Measurements from ENCODE around the gene UBXN10. TPM values are rescaled to one million over a fixed set of nuclear protein-coding genes. Genes with fewer than 3 reads are reported as not detected.

UBXN10 gene
- total and polyA plus RNA-seq, 7 donors: 0.04 to 0.48 (median 0.17) TPM

DNA sequence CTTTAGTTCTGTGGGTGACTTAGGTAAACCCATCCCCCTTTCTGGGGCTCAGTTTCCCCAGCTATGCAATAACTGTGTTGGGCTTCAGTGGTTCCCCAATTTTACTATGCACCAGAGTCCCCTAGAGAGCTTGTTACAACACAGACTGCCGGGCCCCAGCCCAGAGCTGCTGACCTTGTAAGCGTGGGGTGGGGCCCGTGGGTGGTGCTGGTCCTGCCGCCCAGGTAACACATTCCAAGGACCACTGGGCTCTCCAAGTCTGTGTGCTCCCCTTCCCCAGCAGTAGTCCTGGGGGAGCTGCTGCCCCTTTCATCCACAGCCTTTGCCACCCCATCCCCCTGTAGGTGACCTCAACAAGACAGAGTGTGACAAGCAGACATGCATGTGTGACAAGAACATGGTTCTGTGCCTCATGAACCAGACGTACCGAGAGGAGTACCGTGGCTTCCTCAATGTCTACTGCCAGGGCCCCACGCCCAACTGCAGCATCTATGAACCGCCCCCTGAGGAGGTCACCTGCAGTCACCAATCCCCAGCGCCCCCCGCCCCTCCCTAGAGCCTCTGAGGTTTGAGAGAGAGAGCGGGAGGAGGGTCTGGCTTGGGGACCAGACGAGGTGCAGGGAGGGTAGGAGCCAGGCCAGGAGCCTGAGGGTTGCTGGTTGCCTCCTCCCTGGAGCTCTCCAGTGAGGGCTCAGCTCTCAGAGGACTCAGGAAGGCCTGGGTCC, 37.9 kb upstream of the UBXN10 start:
- Histone ChIP-seq H3K36me3 (ENCODE audit: insufficient read depth in 1 of 2, low read depth in 1 of 2) (no peaks in the 10 kb centered on the region), H3K27me3 (ENCODE audit: insufficient read depth in 3 of 3, low read length in 2 of 3) (peaks cover 0 to 21% (median 0%) of the 10 kb centered on the region in 3 donors), H3K4me3 (no peak overlapping the region), H3K4me1 (peaks cover 5% of the 10 kb centered on the region), H3K9me3 (no peaks in the 10 kb centered on the region), H3K27ac (no peak overlapping the region)
- TF ChIP-seq, protein P1, sequence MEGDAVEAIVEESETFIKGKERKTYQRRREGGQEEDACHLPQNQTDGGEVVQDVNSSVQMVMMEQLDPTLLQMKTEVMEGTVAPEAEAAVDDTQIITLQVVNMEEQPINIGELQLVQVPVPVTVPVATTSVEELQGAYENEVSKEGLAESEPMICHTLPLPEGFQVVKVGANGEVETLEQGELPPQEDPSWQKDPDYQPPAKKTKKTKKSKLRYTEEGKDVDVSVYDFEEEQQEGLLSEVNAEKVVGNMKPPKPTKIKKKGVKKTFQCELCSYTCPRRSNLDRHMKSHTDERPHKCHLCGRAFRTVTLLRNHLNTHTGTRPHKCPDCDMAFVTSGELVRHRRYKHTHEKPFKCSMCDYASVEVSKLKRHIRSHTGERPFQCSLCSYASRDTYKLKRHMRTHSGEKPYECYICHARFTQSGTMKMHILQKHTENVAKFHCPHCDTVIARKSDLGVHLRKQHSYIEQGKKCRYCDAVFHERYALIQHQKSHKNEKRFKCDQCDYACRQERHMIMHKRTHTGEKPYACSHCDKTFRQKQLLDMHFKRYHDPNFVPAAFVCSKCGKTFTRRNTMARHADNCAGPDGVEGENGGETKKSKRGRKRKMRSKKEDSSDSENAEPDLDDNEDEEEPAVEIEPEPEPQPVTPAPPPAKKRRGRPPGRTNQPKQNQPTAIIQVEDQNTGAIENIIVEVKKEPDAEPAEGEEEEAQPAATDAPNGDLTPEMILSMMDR (IDR thresholded peaks at IDR 0.05): no peak
- ATAC-seq (no peak), DNase-seq (no peak)
- intact Hi-C loops (cut with DNase I): no loop called here
- 86 to 87% (median 87%) methylated on average over 13 of the region's 13 CpGs for WGBS, 3 donors

DNA sequence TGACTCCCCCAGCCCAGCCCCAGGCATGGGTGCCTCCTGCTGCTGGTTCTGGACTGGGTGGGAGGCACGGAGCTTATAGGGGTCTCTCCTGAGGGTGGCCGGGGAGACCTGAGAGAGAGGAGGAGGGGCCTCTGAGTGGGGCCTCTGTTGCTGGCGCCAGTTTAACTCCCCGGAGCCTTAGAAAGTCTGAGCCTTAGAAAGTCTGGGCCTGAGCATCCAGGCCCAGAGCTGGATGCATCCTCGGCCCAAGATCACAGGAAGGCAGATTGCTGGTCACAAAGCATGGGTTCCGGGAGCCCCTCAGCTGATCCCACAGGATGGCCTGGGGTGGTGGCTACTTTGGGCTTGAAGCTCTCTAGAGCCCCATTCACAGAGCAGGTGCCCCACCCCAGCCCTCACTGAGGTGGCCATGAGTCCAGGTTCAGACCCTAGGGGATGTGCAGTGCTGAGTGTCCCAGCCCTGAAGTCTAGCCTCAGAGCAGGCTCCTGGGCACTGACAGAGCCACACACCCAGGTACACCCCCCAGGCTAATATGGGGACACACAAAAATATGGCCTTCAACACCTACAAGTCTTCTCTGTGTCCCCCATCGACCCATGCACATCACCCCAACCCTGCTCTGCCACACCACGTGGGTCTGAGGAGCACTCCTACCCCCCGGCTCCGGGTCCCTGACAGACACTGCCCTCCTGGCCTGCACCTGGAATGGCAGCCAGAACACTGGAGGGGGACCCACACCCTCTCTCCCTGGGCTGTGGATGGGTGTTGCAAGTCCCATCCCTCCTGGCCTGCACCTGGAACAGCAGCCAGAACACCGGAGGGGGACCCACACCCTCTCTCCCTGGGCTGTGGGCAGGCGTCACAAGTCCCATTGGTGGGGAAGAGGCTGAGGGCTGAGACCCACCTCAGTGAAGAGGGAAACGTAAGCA, 37.1 kb upstream of the UBXN10 start:
- no peak for ATAC-seq
- Histone ChIP-seq H3K27me3 (ENCODE audit: insufficient read depth in 3 of 3, low read length in 2 of 3) (peaks cover 0 to 21% (median 0%) of the 10 kb centered on the region in 3 donors), H3K9me3 (no peaks in the 10 kb centered on the region), H3K4me3 (no peak overlapping the region), H3K27ac (no peak overlapping the region), H3K36me3 (ENCODE audit: insufficient read depth in 1 of 2, low read depth in 1 of 2) (no peaks in the 10 kb centered on the region), H3K4me1 (peaks cover 5% of the 10 kb centered on the region)
- DNase-seq: no peak
- intact Hi-C loops (cut with DNase I): no loop called here
- 82 to 85% (median 85%) methylated on average over 13 of the region's 13 CpGs for WGBS, 3 donors
- TF ChIP-seq, protein P1 (IDR thresholded peaks at IDR 0.05): no peak

DNA sequence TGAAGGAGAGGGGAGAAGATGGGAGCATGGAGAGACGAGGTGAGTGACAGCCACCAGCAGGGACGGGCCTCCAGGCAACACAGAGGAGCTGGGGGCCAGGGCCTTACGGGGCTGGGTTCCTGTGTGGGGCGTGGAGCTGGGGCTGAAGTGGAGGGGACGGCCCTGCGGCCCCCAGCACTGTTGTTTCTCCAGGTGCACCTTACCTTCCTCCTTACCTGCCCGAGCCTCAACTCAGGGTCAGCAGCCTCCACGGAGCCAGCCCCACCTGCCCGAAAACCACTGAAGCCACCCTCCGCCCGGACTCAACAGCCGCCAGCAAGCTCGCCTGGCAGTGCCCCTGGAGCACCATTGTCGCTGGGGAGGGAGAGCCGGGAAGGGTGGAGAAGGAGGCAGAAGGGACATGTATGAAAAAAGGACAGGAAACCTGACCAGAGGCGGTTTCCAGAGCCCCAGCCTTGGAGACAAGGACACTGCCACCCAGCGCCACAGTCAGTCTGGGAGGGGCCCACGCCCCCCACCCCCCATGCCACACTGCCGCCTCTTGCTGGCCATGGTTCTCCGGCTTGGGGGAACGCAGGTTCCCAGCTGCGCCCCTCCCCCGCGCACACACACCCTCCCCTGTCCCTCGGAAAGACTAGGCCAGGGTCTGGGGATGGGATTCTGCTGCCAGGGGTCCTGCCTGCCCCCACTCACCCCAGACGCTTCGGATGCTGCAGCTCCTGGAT, 36.1 kb upstream of the UBXN10 start:
- no peaks in the 10 kb centered on the region for H3K36me3 ChIP-seq (ENCODE audit: insufficient read depth in 1 of 2, low read depth in 1 of 2)
- H3K9me3 ChIP-seq: no peaks in the 10 kb centered on the region
- peaks cover 0 to 21% (median 0%) of the 10 kb centered on the region in 3 donors for H3K27me3 ChIP-seq (ENCODE audit: insufficient read depth in 3 of 3, low read length in 2 of 3)
- DNase-seq (no peak), ATAC-seq (no peak)
- no peak overlapping the region for H3K4me3 ChIP-seq
- TF ChIP-seq, protein P1 (IDR thresholded peaks at IDR 0.05): no peak
- WGBS, 3 donors: 78 to 83% (median 80%) methylated on average over 24 to 27 of the region's 27 CpGs
- intact Hi-C loops (cut with DNase I): loop anchor here (5.0 kb wide), 2 partner anchors 47 to 177 kb away; no protein-coding TSS in a partner anchor
- peaks cover 5% of the 10 kb centered on the region for H3K4me1 ChIP-seq
- no peak overlapping the region for H3K27ac ChIP-seq

DNA sequence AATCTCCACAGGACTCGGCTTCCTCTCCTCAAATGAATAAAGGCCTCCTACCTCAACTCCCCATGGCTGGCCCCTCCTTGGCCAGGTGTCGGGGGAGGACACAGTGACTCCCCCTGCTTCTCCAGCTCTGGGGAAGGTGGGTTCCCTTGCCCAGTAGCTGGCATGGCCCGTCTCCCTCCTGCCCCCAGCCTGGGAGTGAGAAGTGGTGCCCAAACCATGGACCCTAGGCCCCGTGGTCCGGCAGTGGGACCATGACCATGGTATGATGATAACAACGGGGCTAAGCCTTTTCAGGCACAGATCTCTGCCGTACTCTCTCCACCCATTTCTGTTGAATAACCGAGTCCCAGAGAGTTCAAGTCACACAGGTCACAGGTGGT, 35.6 kb upstream of the UBXN10 start:
- no peak for DNase-seq
- ATAC-seq: no peak
- WGBS, 3 donors: 82 to 85% (median 85%) methylated on average over 8 of the region's 8 CpGs
- no peaks in the 10 kb centered on the region for H3K36me3 ChIP-seq (ENCODE audit: insufficient read depth in 1 of 2, low read depth in 1 of 2)
- no peak overlapping the region for H3K27ac ChIP-seq
- intact Hi-C loops (cut with DNase I): loop anchor here (5.0 kb wide), 2 partner anchors 48 to 178 kb away; no protein-coding TSS in a partner anchor
- peaks cover 5% of the 10 kb centered on the region for H3K4me1 ChIP-seq
- TF ChIP-seq, protein P1 (IDR thresholded peaks at IDR 0.05): no peak
- no peak overlapping the region for H3K4me3 ChIP-seq
- peaks cover 0 to 18% (median 0%) of the 10 kb centered on the region in 3 donors for H3K27me3 ChIP-seq (ENCODE audit: insufficient read depth in 3 of 3, low read length in 2 of 3)
- no peaks in the 10 kb centered on the region for H3K9me3 ChIP-seq

Measured in psoas muscle (tissue), 8 donors.